HG03066 (cell line): ENCODE data around the gene PRKAG3.

Experiments used
- ATAC-seq: cut with Tn5 transposase; IDR thresholded peaks from one replicate; pipeline ENCODE4 v1.9.1; 2021; ENCODE audit warnings: low read depth; ENCODE audit not compliant: unreplicated experiment

PRKAG3 gene

GRCh38 chr2:218831378-218831990, at the start of gene PRKAG3:
TSS of gene PRKAG3 (minus strand) at chr2:218831803.
- ATAC-seq: no peak

GRCh38 chr2:218880859-218881594, 49.4 kb upstream of the PRKAG3 start:
- ATAC-seq: no peak

GRCh38 chr2:218880102-218880858, 48.7 kb upstream of the PRKAG3 start, which contains the start of gene WNT10A:
TSS of gene WNT10A (plus strand) at chr2:218880852. CDS start at chr2:218880996, 144 bp downstream.
- ATAC-seq: peak; percentile 74

GRCh38 chr2:218879776-218880101, 48.1 kb upstream of the PRKAG3 start:
- ATAC-seq: no peak

- no peak for ATAC-seq
These were observed 47.5 kb upstream of the PRKAG3 start for GRCh38 chr2:218878926-218879761.

- ATAC-seq: no peak
These were observed 46.9 kb upstream of the PRKAG3 start for GRCh38 chr2:218878486-218878885.

- no peak for ATAC-seq
These were observed 46.3 kb upstream of the PRKAG3 start for GRCh38 chr2:218877891-218878290.

- ATAC-seq: no peak
These were observed 45.7 kb upstream of the PRKAG3 start for GRCh38 chr2:218877331-218877730.

GRCh38 chr2:218876562-218877219, 45.1 kb upstream of the PRKAG3 start:
- ATAC-seq: no peak

GRCh38 chr2:218875692-218876246, 44.2 kb upstream of the PRKAG3 start:
- no peak for ATAC-seq

- no peak for ATAC-seq
These were observed 42.0 kb upstream of the PRKAG3 start for GRCh38 chr2:218873359-218874194.

GRCh38 chr2:218872645-218873358, 41.2 kb upstream of the PRKAG3 start:
- ATAC-seq: no peak

GRCh38 chr2:218871345-218872302, 40.0 kb upstream of the PRKAG3 start:
- ATAC-seq: no peak

- ATAC-seq: no peak
These were observed 39.4 kb upstream of the PRKAG3 start for GRCh38 chr2:218870984-218871344.

- ATAC-seq: no peak
These were observed 37.5 kb upstream of the PRKAG3 start for GRCh38 chr2:218869064-218869463.

- no peak for ATAC-seq
These were observed 36.3 kb upstream of the PRKAG3 start for GRCh38 chr2:218867900-218868299.

- no peak for ATAC-seq
These were observed 34.4 kb upstream of the PRKAG3 start for GRCh38 chr2:218865999-218866398.
